ENCODE data around the gene ANKDD1B. TPM values are rescaled to one million over a fixed set of nuclear protein-coding genes. Genes with fewer than 3 reads are reported as not detected.

The ANKDD1B gene
- total and polyA plus RNA-seq, 9 of the 15 experiments (the other 6 are each of a cell fraction or from before 2014, with no cell fraction given) = 0.04 to 0.29 (median 0.18) TPM; not detected in 1

GRCh38 chr5:75653521-75653920 lies 42.3 kb downstream of the ANKDD1B start:
- no peak for FAIRE-seq
- 2% methylated on average over 2 of the region's 2 CpGs for WGBS (ENCODE audit: insufficient coverage, low coverage, missing lambda C conversion rate)
- H3K9me3 ChIP-seq (replicated peaks; ENCODE audit: control insufficient read depth, insufficient read depth, low read depth, low read length) = no peaks in the 10 kb centered on the region
- no peak overlapping the region for H3K4me3 ChIP-seq
- no peaks in the 10 kb centered on the region for H3K9me1 ChIP-seq (ENCODE audit: control insufficient read depth, insufficient read depth, low read length)
- in situ Hi-C loops (cut with MboI) (no loop called here), intact Hi-C loops (cut with micrococcal nuclease) (no loop called here)
- ATAC-seq = no peak
- no peak overlapping the region for H3K9ac ChIP-seq (ENCODE audit: insufficient read depth in 1 of 2, low read depth in 2 of 2, low read length in 2 of 2)
- no peaks in the 10 kb centered on the region for H3K79me2 ChIP-seq (ENCODE audit: control insufficient read depth, insufficient read depth, low read length)
- H3K27ac ChIP-seq (ENCODE audit: extremely low read depth, low read depth, low read length) = no peak overlapping the region
- peaks cover 4 to 8% of the 10 kb centered on the region in 2 experiments; a peak in 3 of 5 replicates for H3K4me1 ChIP-seq (replicated peaks in 1 of 2; ENCODE audit: control insufficient read depth in 2 of 2, insufficient read depth in 2 of 2, low read length in 2 of 2)
- CTCF ChIA-PET (ENCODE audit: low intra/inter-chr PET ratio) = no interaction called here
- H3K36me3 ChIP-seq (ENCODE audit: control insufficient read depth, insufficient read depth, low read length) = no peaks in the 10 kb centered on the region
- no peaks in the 10 kb centered on the region for H3K27me3 ChIP-seq (ENCODE audit: control insufficient read depth in 2 of 2, insufficient read depth in 2 of 2, low read length in 2 of 2)
- H4K20me1 ChIP-seq (replicated peaks; ENCODE audit: control insufficient read depth, insufficient read depth, low read length) = no peaks in the 10 kb centered on the region
- no TSS peak for BruUV-seq (replicated peaks)
- no peak for TF ChIP-seq ZNF318 (IDR thresholded peaks at IDR 0.05; ENCODE audit: borderline replicate concordance in 1 of 2, low read depth in 1 of 2)
- peak; percentile 50; the same call in 1 of the 2 replicates for TF ChIP-seq SPI1 (IDR thresholded peaks at IDR 0.05; ENCODE audit: borderline replicate concordance, low read depth, low read length)
- POLR2A ChIA-PET = interaction anchor here (0.5 kb wide), 1 partner anchor 255 kb away, joined by 3 read pairs; no protein-coding TSS in a partner anchor
- peak overlapping the region; percentile 19; the same call in 1 of the 2 replicates for H2AFZ ChIP-seq (ENCODE audit: low read depth, low read length)
- no peak for DNase-seq (ENCODE audit: extremely low read depth in 1 of 4, low spot score in 3 of 4)
- no peak overlapping the region for H3K4me2 ChIP-seq (ENCODE audit: insufficient read depth, low read length)

Measured in K562 (cell line).